GM12878 (cell line): ENCODE results near the gene ANXA5.

Source experiments
- CBX5 ChIP-seq: sonication (generic); IDR thresholded peaks from 2 replicates; pipeline ENCODE4 v1.6.1; 2016; ENCODE audit warnings: low read depth, moderate library complexity, mild to moderate bottlenecking, inconsistent platforms
- CEBPB ChIP-seq, 2 experiments: fragments of 150-350 bp in 1 of 2; IDR thresholded peaks; 2 replicates each; pipeline ENCODE4 v1.6.1; 2012 to 2014; ENCODE audit warnings: low read depth in 2 of 2, low read length in 2 of 2, borderline replicate concordance in 1 of 2, inconsistent platforms in 1 of 2
- DPF2 ChIP-seq: fragments of 450-650 bp; IDR thresholded peaks from 2 replicates; pipeline ENCODE4 v1.6.1; 2017; ENCODE audit warnings: mild to moderate bottlenecking
- EZH2 ChIP-seq: IDR thresholded peaks from 2 replicates; pipeline ENCODE4 v1.6.1; 2012; ENCODE audit warnings: low read depth, mild to moderate bottlenecking, control low read depth, inconsistent platforms, low read length, borderline replicate concordance; ENCODE audit not compliant: control insufficient read depth
- HDGF ChIP-seq: fragments of 450-650 bp; IDR thresholded peaks from 2 replicates; pipeline ENCODE4 v1.6.1; 2016; ENCODE audit warnings: antibody characterized with exemption
- POLR2A ChIP-seq: IDR thresholded peaks from 2 replicates; pipeline ENCODE4 v1.6.1; 2011; ENCODE audit warnings: low read depth, mild to moderate bottlenecking, low read length
- POLR2AphosphoS5 ChIP-seq: IDR thresholded peaks from 2 replicates; pipeline ENCODE4 v1.6.1; 2011; ENCODE audit warnings: mild to moderate bottlenecking, low read length, inconsistent platforms
- SPI1 ChIP-seq: IDR thresholded peaks from 2 replicates; pipeline ENCODE4 v1.6.1; 2011; ENCODE audit warnings: low read depth, mild to moderate bottlenecking, low read length, moderate library complexity, borderline replicate concordance; ENCODE audit not compliant: insufficient read depth
- ZNF384 ChIP-seq: IDR thresholded peaks from 2 replicates; pipeline ENCODE4 v1.6.1; 2012; ENCODE audit warnings: low read depth, mild to moderate bottlenecking, low read length, improper control_type of control experiment, borderline replicate concordance
- TF ChIP-seq, protein P1 (sequence below), 3 experiments: IDR thresholded peaks in 2 of 3; conservative IDR thresholded peaks in 1 of 3; 2 replicates each; pipeline ENCODE4 v1.5.1; 2011; ENCODE audit warnings: low read depth in 3 of 3, low read length in 3 of 3, mild to moderate bottlenecking in 3 of 3, control low read depth in 2 of 3, moderate library complexity in 2 of 3, inconsistent platforms in 1 of 3, mixed read lengths in 1 of 3; ENCODE audit not compliant: control insufficient read depth in 2 of 3, insufficient read depth in 1 of 3; ENCODE audit errors: extremely low read depth in 1 of 3
- TF ChIP-seq, protein P2 (sequence below): fragments of 450-650 bp; IDR thresholded peaks from 2 replicates; pipeline ENCODE4 v1.6.1; 2018; ENCODE audit warnings: borderline replicate concordance, mild to moderate bottlenecking; ENCODE audit not compliant: partially characterized antibody

GRCh38 chr4:121698236-121698671 lies 1.5 kb upstream of the ANXA5 start:
- TF ChIP-seq, protein P1, sequence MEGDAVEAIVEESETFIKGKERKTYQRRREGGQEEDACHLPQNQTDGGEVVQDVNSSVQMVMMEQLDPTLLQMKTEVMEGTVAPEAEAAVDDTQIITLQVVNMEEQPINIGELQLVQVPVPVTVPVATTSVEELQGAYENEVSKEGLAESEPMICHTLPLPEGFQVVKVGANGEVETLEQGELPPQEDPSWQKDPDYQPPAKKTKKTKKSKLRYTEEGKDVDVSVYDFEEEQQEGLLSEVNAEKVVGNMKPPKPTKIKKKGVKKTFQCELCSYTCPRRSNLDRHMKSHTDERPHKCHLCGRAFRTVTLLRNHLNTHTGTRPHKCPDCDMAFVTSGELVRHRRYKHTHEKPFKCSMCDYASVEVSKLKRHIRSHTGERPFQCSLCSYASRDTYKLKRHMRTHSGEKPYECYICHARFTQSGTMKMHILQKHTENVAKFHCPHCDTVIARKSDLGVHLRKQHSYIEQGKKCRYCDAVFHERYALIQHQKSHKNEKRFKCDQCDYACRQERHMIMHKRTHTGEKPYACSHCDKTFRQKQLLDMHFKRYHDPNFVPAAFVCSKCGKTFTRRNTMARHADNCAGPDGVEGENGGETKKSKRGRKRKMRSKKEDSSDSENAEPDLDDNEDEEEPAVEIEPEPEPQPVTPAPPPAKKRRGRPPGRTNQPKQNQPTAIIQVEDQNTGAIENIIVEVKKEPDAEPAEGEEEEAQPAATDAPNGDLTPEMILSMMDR (IDR thresholded peaks at IDR 0.05 in 2 of 3, conservative IDR thresholded peaks at IDR 0.05 in 1 of 3; ENCODE audit: control insufficient read depth in 2 of 3, extremely low read depth in 1 of 3, insufficient read depth in 1 of 3, low read depth in 3 of 3, low read length in 3 of 3): no peak
- TF ChIP-seq CEBPB (IDR thresholded peaks at IDR 0.05; ENCODE audit: borderline replicate concordance in 1 of 2, low read depth in 2 of 2, low read length in 2 of 2): no peak
- no peak for TF ChIP-seq POLR2AphosphoS5
- no peak for TF ChIP-seq CBX5
- no peak for TF ChIP-seq ZNF384
- no peak for TF ChIP-seq POLR2A
- TF ChIP-seq DPF2: no peak
- no peak for TF ChIP-seq SPI1
- TF ChIP-seq HDGF: no peak
- no peak for TF ChIP-seq EZH2
- TF ChIP-seq, protein P2, sequence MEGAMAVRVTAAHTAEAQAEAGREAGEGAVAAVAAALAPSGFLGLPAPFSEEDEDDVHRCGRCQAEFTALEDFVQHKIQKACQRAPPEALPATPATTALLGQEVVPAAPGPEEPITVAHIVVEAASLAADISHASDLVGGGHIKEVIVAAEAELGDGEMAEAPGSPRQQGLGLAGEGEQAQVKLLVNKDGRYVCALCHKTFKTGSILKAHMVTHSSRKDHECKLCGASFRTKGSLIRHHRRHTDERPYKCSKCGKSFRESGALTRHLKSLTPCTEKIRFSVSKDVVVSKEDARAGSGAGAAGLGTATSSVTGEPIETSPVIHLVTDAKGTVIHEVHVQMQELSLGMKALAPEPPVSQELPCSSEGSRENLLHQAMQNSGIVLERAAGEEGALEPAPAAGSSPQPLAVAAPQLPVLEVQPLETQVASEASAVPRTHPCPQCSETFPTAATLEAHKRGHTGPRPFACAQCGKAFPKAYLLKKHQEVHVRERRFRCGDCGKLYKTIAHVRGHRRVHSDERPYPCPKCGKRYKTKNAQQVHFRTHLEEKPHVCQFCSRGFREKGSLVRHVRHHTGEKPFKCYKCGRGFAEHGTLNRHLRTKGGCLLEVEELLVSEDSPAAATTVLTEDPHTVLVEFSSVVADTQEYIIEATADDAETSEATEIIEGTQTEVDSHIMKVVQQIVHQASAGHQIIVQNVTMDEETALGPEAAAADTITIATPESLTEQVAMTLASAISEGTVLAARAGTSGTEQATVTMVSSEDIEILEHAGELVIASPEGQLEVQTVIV: no peak
